Measurements from ENCODE around the gene SLC25A25.

SLC25A25 gene

DNA sequence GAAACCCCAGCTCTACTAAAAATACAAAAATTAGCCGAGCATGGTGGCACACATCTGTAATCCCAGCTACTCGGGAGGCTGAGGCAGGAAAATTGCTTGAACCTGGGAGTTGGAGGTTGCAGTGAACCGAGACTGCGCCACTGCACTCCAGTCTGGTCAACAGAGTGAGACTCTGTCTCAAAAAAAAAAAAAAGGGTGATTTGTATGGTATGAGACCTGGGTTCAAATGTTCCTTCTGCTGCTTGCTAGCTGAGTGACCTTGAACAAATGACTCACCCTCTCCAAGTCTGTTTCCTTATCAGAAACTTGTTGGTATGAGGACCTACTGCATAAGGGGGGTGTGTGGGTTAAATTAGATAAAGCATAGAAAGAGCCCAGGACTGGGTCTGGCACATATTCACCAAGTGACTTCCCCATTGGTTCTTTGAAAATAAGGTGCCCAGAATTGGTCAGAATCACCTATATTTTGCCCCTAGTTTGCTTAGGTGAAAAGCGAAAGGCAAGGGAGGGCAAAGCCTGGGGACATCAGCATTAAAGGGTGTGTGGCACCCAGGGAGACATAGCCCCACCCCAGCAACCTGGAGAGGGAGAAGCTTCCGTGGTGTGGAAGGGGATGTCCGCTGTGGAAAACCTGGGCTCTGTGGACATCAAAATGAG, 9.9 kb downstream of the SLC25A25 start:
- no peak for DNase-seq

DNA sequence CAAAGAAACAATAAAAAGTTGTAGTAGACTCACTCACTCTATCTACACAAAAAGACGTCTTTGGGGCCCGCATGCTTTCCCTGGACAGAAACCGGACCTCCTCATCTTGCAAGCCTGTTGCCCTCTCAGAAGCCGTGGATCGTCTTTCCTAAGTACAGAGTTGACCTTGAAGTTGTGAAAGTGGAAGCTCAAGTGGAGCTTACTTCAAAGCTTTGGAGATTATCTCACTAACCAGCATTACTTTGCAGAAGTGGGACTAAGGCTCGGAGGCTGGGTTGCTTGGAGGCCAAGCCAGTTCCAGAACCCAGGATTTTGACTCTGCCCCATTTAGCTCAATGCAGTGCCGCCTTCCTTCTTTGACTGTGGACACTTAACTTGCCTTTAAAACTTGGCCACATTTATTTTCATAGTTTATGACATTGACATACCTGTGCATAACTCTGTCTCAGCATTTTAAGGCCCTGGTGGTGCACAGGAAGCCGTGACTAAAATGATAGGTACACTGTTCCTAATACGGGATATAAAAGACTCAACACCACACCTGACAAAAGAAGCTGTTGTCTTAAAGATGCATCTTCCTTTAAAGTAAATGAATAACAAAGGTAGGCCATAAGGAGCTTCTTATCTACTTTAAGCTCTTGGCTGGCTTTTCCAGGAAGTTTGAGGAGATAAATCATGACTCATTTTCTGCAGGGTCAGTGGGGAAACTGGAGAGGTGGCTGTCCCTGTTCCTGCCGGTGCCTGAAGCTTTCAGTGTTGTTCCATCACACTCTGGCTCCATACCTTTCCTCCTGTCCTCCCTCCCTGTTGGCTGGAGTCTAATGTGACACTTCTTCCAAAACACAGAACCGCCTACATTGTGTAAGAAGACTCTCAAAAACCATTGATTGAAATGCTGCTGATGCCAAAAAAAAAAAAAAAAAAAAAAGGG, 10.7 kb downstream of the SLC25A25 start:
- DNase-seq, result no peak

DNA sequence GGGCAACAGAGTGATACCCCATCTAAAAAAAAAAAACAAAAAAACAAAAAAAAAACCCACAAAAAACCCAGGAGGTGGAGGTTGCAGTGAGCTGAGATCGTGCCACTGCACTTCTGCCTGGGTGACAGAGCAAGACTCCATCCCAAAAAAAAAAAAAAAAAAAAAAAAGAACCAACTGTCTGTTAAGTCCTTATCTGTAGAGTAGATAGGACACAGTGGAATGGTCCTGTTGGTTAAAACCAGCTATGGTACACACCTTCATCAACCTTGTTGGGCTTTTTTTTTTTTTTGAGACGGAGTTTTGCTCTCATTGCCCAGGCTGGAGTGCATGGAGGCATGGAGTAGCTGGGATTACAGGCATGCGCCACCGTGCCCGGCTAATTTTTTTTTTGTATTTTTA, 12.2 kb downstream of the SLC25A25 start:
- no peak for DNase-seq

DNA sequence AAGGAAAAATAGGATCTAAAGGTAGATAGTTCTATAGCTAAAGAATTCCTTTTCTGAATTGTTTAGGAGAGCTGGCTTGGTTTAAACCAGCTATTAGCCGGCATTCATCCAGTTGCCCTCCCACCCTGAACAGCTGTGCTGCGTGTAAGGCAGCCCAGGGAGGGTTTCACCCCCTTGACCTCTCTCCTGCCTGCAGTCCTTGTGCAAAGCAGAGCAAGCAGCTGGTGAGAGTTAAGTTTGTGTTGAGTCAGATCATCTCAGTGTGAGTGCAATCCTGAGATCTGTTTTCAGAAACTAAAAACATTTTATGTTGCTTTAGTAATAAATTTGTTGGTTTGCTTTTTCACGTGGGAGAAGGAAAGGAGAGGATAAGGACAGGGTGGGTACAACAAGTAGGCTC, 13.0 kb downstream of the SLC25A25 start:
- no peak for DNase-seq

DNA sequence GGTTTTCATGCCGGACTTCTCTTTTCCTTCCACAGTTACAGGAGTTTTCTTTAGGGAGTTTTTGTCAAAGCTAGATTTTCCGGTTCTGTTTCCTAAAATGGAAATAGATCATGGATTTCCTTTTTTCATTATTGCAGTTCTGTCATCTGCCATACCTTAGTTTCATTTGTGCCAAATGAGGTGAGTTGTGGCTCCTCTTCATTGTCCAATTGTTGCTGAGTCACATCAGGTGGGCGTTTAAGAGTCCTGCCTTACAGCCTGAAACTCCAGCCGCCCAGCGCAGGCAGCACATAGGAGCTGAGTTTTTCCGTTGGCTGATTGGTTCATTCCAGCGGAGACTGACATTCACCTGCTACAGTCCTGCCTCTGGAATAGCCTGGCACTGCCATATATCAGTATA, 14.1 kb downstream of the SLC25A25 start:
- no peak for DNase-seq

DNA sequence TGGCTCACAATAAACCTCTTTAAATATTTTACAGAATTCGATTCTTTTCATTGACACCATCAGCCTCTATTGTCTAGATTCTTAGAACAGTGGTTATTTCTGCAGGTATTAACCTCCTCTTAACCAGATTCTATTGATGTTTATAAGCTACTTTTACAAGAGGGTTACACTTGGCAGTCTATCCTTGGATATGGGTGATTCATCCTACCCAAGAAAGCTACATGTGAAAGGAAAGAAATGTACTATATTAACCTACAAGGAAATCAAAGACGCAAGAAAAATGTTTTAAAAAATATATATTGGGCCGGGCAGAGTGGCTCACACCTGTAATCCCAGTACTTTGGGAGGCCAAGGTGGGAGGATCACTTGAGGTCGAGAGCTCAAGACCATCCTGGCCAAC, 16.7 kb downstream of the SLC25A25 start:
- no peak for DNase-seq

DNA sequence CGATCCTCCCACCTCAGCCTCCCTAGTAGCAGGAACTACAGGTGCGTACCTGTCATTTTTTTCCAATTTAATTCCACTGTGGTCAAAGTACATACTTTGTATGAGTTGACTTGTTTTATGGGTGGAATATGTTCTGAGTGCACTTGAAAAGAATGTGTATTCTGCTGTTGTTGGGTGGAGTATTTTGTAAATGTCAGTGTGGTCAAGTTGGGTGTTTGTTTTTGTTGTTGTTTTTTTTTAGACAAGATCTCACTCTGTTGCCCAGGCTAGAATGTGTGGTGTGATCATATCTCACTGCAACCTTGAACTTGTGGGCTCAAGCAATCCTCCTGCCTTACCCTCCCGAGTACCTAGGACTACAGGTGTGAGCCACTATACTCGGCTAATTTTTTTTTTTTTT, 17.9 kb downstream of the SLC25A25 start:
- no peak for DNase-seq

DNA sequence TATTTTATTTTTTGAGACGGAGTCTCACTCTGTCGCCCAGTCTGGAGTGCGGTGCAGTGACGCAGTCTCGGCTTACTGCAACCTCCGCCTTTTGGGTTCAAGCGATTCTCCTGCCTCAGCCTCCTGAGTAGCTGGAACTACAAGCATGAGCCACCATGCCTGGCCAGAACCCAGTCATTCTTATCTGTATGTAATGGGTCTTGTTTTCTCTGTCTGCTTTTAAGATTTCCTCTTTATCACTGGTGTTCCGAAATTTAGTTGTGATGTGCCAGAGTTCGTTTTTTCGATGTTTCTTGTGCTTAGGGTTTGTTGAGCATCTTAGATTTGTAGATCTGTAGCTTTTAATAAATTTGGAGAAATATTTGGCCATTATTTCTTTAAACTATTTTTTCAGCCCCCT, 19.2 kb downstream of the SLC25A25 start:
- DNase-seq, result no peak

DNA sequence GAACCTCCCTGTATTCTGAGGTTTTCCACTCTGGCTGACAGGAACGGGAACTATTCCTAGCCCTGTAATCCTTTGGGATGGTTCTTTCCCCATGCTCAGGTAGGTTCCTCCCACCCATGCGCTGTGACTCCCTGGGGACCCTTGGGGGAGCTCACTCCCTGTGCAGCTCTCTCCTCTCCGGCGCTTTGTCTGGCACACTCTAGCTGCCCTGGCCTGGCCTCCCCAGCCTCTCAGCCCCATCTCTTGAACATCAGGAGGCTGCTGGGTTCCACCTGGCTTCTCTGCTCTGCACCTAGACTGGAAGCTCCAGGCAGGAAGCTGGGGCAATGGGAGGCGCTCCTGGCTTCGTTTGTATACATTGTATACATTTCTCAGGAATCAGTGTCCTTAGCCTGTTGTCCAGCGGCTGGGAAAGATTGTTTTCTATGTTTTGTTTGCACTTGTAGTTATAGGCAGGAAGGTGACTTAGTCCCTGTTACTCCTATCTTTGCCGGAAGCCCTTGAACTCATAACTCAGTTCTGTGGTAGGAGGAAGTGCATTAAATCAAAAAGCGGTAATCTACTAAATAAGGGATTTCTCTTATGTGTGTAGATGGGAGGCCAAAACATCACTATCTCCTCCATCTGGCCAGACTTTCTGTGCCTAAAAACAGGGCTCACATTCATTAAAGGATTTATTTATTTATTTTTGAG, 20.4 kb downstream of the SLC25A25 start:
- no peak for DNase-seq

DNA sequence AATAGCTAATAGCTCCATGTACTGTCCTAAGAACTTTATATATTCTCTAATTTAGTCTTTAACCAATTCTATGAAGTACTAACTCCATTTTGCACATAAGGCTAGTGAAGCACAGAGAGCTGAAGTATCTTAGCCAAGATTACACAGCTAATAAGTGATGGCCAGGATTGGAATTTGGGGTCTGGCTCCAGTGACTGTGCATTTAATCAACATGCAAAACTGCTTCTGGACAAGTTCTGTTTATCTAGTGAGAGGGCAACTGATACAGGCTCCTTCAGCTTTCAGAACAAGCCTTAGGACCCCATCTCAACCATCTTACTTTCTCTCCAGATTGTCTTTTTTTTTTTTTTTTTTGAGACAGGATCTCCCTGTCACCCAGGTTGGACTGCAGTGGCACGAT, 21.3 kb downstream of the SLC25A25 start:
- no peak for DNase-seq

DNA sequence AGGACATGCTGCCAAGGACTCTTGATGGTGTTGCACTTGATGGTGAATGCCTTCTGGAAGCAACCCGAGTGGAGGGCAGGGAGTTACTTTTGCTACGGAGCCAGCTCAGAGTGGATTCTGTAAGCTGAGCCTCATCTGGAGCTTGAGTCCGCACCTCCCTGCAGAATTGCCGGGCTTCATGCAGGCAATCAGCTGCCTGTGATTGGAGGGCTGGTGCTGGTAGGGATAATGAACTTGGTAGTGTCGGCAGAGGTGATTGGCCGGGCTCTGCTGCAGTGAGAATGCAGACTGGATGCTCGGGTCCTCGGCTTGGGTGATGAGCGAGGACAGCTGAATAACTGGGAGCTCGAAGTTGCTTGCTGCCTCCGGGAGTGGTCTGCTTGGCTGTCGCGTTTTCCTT, 23.1 kb downstream of the SLC25A25 start:
- no peak for DNase-seq

DNA sequence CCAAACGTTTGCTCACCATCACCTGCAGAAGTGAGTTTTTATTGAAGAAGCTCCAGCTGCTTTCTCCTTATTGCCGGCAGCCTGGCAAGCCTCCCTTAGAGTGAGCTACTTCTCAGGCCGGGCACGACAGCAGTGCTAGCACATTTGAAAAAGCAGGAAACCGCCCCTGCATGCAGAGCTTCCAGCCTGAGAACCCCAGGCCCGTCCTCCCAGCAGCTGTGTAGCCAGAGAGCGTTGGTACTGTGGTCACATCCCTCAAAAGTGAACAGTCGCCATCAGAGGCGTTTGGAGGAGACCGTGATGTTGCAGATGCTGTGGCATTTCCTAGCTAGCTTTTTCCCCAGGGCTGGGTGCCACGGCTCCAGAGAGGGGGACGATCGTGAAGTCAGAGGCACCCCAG, 23.5 kb downstream of the SLC25A25 start:
- DNase-seq, result no peak

DNA sequence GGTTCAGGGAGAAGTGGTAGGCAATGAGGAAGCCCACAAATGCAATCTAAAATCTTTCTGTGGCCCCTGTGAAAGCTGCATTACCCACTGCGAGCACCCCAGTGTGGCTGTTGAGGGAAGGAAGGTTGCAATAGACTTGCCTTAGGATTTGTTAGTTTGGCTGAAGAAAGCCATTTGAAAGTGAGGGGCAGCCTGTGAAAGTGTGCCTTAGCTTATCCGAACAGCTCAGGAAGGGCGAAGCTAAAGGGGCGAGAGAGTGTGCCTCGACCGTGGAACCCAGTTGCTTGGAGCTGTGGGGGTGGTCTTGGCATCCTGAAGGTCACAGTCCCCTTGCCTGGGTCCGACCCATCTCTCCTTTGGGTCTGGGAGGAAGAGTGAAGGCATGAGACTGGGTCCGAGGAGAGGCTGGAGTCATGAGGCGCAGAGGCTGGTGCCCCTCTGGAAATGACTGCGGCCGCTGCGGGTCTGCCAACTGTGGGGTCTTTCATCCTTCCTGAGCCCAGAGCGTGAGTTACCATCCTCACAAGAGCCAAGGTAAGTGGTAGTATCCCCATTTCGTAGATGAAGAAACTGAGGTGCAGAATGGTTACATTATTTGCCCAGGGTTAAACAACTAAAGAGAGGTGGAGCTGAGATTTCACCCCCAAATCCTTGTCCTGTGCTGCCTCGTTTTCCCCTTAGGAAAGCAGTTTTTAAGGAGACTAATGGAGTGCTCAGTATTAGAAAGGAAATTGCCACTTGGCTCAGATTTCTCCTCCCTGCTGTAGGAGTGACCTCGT, 24.4 kb downstream of the SLC25A25 start:
- DNase-seq, result no peak

DNA sequence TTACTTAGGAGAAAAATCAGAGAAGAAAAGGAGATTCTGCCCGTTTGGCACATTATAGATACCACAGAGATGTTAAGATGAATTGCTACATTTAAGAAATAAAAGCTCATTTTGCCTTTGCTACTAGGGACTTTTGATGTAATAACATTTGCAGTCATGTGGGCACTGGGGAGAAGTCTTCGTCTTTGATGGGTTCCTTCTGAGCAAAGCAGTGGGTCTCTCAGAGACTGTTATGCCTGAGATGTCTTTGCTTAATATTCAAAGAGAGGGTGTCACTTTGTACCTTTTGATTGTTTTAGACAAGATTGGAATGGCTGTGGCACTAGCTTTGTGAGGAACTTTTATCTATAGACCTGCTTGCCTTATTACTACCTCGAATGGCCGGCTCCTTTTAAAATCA, 25.0 kb downstream of the SLC25A25 start:
- no peak for DNase-seq

DNA sequence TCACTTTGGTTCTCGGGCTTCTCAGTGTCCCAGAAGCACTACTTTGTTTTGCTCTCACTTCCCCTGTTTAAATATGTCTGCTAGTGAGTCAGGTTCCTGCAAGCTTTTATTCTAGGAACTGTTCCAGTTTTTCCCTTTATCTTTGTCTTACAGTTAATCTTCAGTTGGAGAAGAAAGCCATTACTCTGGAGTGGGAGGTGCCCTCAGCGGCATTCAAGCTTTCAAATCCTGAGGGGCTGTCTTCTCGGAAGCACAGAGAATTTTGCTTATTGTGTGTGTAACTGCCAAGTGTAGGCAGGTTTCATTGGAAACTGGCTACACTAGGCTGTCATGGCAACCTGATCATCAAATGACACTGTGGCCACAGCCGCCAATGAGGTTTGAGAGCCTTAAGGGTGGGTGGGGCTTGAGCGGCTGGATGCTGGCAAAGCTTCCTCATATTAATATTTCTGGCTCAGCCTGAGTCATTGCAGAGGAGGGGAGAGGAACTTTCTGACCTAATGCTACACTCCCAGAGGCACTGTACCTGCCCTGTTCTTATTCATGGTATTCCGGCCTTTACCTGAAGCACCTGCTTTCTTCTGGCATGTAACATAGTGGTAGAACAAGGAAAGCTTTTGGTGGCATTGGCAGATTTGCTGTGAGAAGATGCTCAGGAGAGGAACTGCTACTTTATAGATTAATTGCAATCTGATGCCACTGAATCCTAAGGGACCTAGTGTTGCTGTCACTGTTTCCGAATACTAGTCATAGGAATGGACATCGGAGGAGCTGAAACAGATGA, 26.3 kb downstream of the SLC25A25 start:
- DNase-seq, result no peak

DNA sequence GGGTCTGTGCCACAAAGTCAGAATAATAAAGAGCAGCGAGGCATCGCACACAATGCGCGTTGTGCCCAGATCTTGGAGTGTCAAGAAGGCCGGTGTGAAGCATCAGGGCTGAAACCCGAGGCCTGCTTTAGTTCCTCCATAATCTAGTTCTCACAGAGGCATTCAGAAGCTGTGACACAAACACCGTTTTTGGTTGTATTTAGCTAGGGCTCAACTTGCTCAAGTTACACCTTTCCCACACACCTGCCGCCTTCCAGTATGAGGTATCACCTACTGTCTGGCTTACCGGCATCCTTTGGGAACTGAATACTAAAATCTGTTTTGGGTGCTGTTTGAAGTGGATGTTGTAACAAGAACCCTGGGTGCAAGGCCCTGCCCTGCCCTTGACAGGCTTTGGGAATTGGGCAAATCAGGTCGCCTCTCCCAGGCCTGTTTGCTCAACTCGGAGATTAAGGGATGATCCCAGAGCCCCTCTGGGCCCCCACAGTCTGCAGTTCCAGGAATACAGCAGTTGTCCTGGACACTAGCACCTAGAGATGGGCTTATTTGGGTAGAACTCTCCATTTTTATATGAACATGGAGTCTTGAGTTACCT, 27.0 kb downstream of the SLC25A25 start:
- no peak for DNase-seq

DNA sequence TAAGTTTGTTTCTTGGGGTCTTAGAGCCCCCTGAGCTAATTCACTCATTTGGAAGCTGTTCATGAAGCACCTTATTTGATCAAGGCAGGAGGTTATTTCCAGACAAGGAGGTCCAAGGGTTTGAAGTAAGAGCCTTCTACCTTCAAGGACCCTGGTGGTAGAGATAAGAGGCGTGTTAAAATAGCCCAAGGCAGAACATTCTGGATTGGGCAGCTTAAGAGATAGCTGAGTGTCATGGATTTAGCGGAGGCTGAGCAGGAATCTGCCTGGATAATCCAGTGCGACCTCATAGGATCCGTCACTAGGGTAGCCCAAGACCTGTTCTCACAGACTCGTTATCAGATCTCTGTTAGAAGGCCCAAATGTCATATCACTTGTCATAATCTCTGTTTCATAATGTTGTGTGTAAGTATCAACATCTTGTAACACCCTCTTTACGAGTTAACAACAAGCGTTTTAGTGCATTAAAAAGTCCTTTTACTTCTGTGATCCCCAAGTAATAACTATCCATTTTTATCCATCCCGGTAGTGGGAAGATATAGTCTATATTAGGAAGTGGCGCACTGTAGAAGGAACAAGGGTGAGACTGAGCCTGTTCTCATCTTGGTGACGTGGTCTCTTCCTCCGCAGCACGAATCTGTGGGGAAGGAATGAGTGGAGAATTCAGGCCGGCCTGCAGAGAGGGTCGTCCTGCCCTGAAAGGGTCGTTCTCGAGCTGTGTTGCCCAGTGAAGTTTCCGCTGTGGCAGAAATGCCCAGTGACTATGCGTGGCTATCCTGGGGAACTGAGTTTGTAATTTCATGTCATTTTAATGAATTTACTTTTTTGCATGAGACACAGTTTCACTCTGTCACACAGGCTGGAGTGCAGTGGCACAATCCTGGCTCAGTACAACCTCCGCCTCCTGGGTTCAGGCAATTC, 28.8 kb downstream of the SLC25A25 start:
- DNase-seq, result no peak

DNA sequence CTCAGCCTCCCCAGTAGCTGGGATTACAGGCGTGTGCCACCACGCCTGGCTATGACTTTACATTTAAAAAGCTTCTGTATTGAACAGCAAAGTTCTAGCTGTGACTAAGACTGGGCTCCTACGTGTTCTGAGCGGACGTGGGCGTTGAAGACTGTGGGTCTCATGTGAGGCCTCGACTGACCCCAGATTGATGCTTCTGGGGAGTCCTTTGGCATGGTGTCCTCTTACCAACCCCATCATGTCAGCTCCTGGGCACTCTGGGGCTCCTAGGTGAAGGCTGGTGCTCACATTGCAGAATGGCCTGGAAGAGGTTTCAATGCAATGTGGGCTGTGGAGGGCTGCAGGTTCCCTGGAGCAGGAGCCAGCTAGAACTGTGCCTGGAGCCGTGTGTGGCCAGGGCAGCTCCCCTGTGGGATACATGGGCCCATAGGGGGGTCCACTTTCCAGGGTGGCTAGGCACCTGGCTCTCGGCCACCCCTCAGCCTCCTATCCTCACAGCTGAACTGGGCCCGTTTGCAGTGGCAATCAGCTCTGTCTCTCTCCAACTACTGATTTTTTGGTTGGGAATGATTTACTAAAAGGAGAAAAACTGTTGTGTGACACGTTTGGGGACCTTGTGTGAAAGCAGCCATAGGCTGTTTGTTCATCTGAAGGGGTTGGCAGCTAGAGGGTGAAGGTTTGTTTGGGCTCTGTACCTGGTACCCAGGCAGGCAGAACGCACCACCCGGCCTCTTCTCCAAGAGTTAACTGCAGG, 29.7 kb downstream of the SLC25A25 start:
- DNase-seq, result no peak

DNA sequence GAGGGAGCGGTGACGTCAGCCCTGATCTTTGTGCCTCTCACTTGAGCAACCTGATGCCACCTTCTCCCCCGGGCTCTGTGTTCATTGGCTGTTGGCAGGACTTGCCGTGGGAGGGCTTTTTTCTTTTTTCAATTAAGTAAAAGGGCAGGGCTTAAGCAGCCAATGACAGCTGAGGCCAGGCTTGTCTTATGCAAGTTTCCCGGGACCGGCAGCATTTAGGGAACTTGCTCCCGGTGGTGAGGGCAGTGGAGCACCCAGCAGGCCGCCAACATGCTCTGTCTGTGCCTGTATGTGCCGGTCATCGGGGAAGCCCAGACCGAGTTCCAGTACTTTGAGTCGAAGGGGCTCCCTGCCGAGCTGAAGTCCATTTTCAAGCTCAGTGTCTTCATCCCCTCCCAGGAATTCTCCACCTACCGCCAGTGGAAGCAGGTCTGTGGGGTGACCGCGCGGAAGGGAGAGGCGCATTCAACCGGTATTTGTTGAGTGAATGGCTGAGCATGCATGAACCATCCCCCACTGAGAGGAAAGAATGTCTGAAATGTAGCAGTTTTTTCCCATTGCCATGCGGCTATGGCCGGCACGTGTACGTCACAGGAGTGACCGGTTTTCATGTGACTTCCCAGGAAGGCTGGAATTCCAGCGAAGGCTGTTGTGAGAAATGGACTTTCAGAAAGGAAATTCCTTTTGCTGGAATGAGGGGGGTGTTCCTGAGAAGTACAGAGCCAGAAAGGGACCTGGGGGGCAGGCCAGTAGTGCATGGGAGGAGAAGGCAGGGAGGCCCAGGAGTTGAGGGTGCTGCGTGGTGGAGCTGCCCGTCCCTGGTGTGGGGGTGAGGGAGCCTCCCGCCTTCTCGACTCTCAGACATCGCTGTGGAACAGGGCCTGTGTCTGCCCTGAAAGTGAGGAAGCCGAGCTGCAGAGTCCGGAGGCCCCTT, 30.5 kb downstream of the SLC25A25 start:
- DNase-seq, result peak; percentile 52
